ENCODE measurements around the gene ZDHHC11B. TPM values are rescaled to one million over a fixed set of nuclear protein-coding genes. Genes with fewer than 3 reads are reported as not detected.
"Not testable (repeated sequence)": the region's sequence is repeated elsewhere in the genome, so short reads cannot be mapped to it uniquely, and the experiment has no call there.

The ZDHHC11B gene
- polyA plus RNA-seq, 4 donors: 2.2 to 18.8 (median 9.5) TPM

GRCh38 chr5:815449-815848, 30.9 kb upstream of the ZDHHC11B start:
- H3K4me3 ChIP-seq (ENCODE audit: low read depth in 1 of 3, low read length in 3 of 3): no peak overlapping the region
- H3K27me3 ChIP-seq (ENCODE audit: control insufficient read depth in 3 of 3, insufficient read depth in 3 of 3, low read length in 3 of 3): peaks cover 0 to 2% (median 0%) of the 10 kb centered on the region in 3 donors
- peaks cover 0 to 22% (median 0%) of the 10 kb centered on the region in 3 donors for H3K36me3 ChIP-seq (ENCODE audit: control insufficient read depth in 3 of 3, insufficient read depth in 2 of 3, low read depth in 1 of 3, low read length in 3 of 3)
- peaks cover 0 to 8% of the 10 kb centered on the region in 2 donors for H3K9me3 ChIP-seq (ENCODE audit: control insufficient read depth in 2 of 2, insufficient read depth in 1 of 2, low read depth in 1 of 2, low read length in 1 of 2)
- FAIRE-seq (no peak), DNase-seq (no peak)
- 88 to 100% (median 98%) methylated on average over 1 to 3 of the region's 3 CpGs for WGBS, 3 donors
- no peak overlapping the region for H3K27ac ChIP-seq (ENCODE audit: low read depth in 1 of 3, low read length in 2 of 3)
- H3K4me1 ChIP-seq (ENCODE audit: control insufficient read depth in 3 of 3, insufficient read depth in 2 of 3, low read depth in 1 of 3, low read length in 2 of 3): peaks cover 0 to 9% (median 0%) of the 10 kb centered on the region in 3 donors

- not testable (repeated sequence) for FAIRE-seq; H3K9me3 ChIP-seq (ENCODE audit: control insufficient read depth in 2 of 2, insufficient read depth in 1 of 2, low read depth in 1 of 2, low read length in 1 of 2); H3K4me1 ChIP-seq (ENCODE audit: control insufficient read depth in 3 of 3, insufficient read depth in 2 of 3, low read depth in 1 of 3, low read length in 2 of 3); H3K4me3 ChIP-seq (ENCODE audit: low read depth in 1 of 3, low read length in 3 of 3); H3K27me3 ChIP-seq (ENCODE audit: control insufficient read depth in 3 of 3, insufficient read depth in 3 of 3, low read length in 3 of 3); DNase-seq; H3K27ac ChIP-seq (ENCODE audit: low read depth in 1 of 3, low read length in 2 of 3)
- peaks cover 0 to 11% (median 0%) of the 10 kb centered on the region in 3 donors for H3K36me3 ChIP-seq (ENCODE audit: control insufficient read depth in 3 of 3, insufficient read depth in 2 of 3, low read depth in 1 of 3, low read length in 3 of 3)
- 85 to 93% (median 93%) methylated on average over 2 to 5 of the region's 5 CpGs for WGBS, 3 donors
Measured at GRCh38 chr5:813575-813974, 29.0 kb upstream of the ZDHHC11B start.

- not testable (repeated sequence) for FAIRE-seq; H3K4me3 ChIP-seq (ENCODE audit: low read depth in 1 of 3, low read length in 3 of 3); H3K9me3 ChIP-seq (ENCODE audit: control insufficient read depth in 2 of 2, insufficient read depth in 1 of 2, low read depth in 1 of 2, low read length in 1 of 2); DNase-seq; H3K36me3 ChIP-seq (ENCODE audit: control insufficient read depth in 3 of 3, insufficient read depth in 2 of 3, low read depth in 1 of 3, low read length in 3 of 3); H3K27ac ChIP-seq (ENCODE audit: low read depth in 1 of 3, low read length in 2 of 3); H3K4me1 ChIP-seq (ENCODE audit: control insufficient read depth in 3 of 3, insufficient read depth in 2 of 3, low read depth in 1 of 3, low read length in 2 of 3); H3K27me3 ChIP-seq (ENCODE audit: control insufficient read depth in 3 of 3, insufficient read depth in 3 of 3, low read length in 3 of 3)
- 82 to 88% (median 83%) methylated on average over 3 to 8 of the region's 9 CpGs for WGBS, 3 donors
Measured at GRCh38 chr5:811384-811783, 26.9 kb upstream of the ZDHHC11B start.

GRCh38 chr5:807719-808514, 23.4 kb upstream of the ZDHHC11B start:
- not testable (repeated sequence) for FAIRE-seq; DNase-seq; H3K4me3 ChIP-seq (ENCODE audit: low read depth in 1 of 3, low read length in 3 of 3); H3K36me3 ChIP-seq (ENCODE audit: control insufficient read depth in 3 of 3, insufficient read depth in 2 of 3, low read depth in 1 of 3, low read length in 3 of 3); H3K4me1 ChIP-seq (ENCODE audit: control insufficient read depth in 3 of 3, insufficient read depth in 2 of 3, low read depth in 1 of 3, low read length in 2 of 3); H3K27ac ChIP-seq (ENCODE audit: low read depth in 1 of 3, low read length in 2 of 3); H3K27me3 ChIP-seq (ENCODE audit: control insufficient read depth in 3 of 3, insufficient read depth in 3 of 3, low read length in 3 of 3)
- H3K9me3 ChIP-seq (ENCODE audit: control insufficient read depth in 2 of 2, insufficient read depth in 1 of 2, low read depth in 1 of 2, low read length in 1 of 2): peaks cover 0 to 14% of the 10 kb centered on the region in 2 donors
- WGBS, 3 donors: 55 to 79% (median 74%) methylated on average over 3 to 7 of the region's 10 CpGs

- 72 to 86% (median 83%) methylated on average over 6 of the region's 6 CpGs for WGBS, 3 donors
- H3K9me3 ChIP-seq (ENCODE audit: control insufficient read depth in 2 of 2, insufficient read depth in 1 of 2, low read depth in 1 of 2, low read length in 1 of 2): peaks cover 0 to 17% of the 10 kb centered on the region in 2 donors
- no peak for FAIRE-seq
- no peaks in the 10 kb centered on the region for H3K36me3 ChIP-seq (ENCODE audit: control insufficient read depth in 3 of 3, insufficient read depth in 2 of 3, low read depth in 1 of 3, low read length in 3 of 3)
- H3K4me1 ChIP-seq (ENCODE audit: control insufficient read depth in 3 of 3, insufficient read depth in 2 of 3, low read depth in 1 of 3, low read length in 2 of 3): no peaks in the 10 kb centered on the region
- no peak overlapping the region for H3K4me3 ChIP-seq (ENCODE audit: low read depth in 1 of 3, low read length in 3 of 3)
- DNase-seq: no peak
- no peaks in the 10 kb centered on the region for H3K27me3 ChIP-seq (ENCODE audit: control insufficient read depth in 3 of 3, insufficient read depth in 3 of 3, low read length in 3 of 3)
- H3K27ac ChIP-seq (ENCODE audit: low read depth in 1 of 3, low read length in 2 of 3): peak overlapping the region in 1 of 3 donors; percentile 4
Measured at GRCh38 chr5:801472-801871, 16.9 kb upstream of the ZDHHC11B start.

- H3K36me3 ChIP-seq (ENCODE audit: control insufficient read depth in 3 of 3, insufficient read depth in 2 of 3, low read depth in 1 of 3, low read length in 3 of 3); H3K4me3 ChIP-seq (ENCODE audit: low read depth in 1 of 3, low read length in 3 of 3); H3K4me1 ChIP-seq (ENCODE audit: control insufficient read depth in 3 of 3, insufficient read depth in 2 of 3, low read depth in 1 of 3, low read length in 2 of 3); H3K27me3 ChIP-seq (ENCODE audit: control insufficient read depth in 3 of 3, insufficient read depth in 3 of 3, low read length in 3 of 3); DNase-seq; FAIRE-seq: not testable (repeated sequence)
- 29 to 56% (median 46%) methylated on average over 2 to 4 of the region's 4 CpGs for WGBS, 3 donors
- H3K9me3 ChIP-seq (ENCODE audit: control insufficient read depth in 2 of 2, insufficient read depth in 1 of 2, low read depth in 1 of 2, low read length in 1 of 2): peaks cover 0 to 17% of the 10 kb centered on the region in 2 donors
- peak overlapping the region in 1 of 3 donors; percentile 4 for H3K27ac ChIP-seq (ENCODE audit: low read depth in 1 of 3, low read length in 2 of 3)
Measured at GRCh38 chr5:801055-801454, 16.5 kb upstream of the ZDHHC11B start.

- not testable (repeated sequence) for H3K36me3 ChIP-seq (ENCODE audit: control insufficient read depth in 3 of 3, insufficient read depth in 2 of 3, low read depth in 1 of 3, low read length in 3 of 3); DNase-seq; H3K4me3 ChIP-seq (ENCODE audit: low read depth in 1 of 3, low read length in 3 of 3); H3K27me3 ChIP-seq (ENCODE audit: control insufficient read depth in 3 of 3, insufficient read depth in 3 of 3, low read length in 3 of 3); H3K27ac ChIP-seq (ENCODE audit: low read depth in 1 of 3, low read length in 2 of 3); H3K4me1 ChIP-seq (ENCODE audit: control insufficient read depth in 3 of 3, insufficient read depth in 2 of 3, low read depth in 1 of 3, low read length in 2 of 3); FAIRE-seq
- H3K9me3 ChIP-seq (ENCODE audit: control insufficient read depth in 2 of 2, insufficient read depth in 1 of 2, low read depth in 1 of 2, low read length in 1 of 2): peaks cover 0 to 15% of the 10 kb centered on the region in 2 donors
- 63 to 76% (median 67%) methylated on average over 5 to 6 of the region's 6 CpGs for WGBS, 3 donors
Measured at GRCh38 chr5:798505-799138, 14.1 kb upstream of the ZDHHC11B start.

- H3K4me1 ChIP-seq (ENCODE audit: control insufficient read depth in 3 of 3, insufficient read depth in 2 of 3, low read depth in 1 of 3, low read length in 2 of 3); H3K36me3 ChIP-seq (ENCODE audit: control insufficient read depth in 3 of 3, insufficient read depth in 2 of 3, low read depth in 1 of 3, low read length in 3 of 3); H3K27ac ChIP-seq (ENCODE audit: low read depth in 1 of 3, low read length in 2 of 3); DNase-seq; FAIRE-seq; H3K27me3 ChIP-seq (ENCODE audit: control insufficient read depth in 3 of 3, insufficient read depth in 3 of 3, low read length in 3 of 3); H3K4me3 ChIP-seq (ENCODE audit: low read depth in 1 of 3, low read length in 3 of 3): not testable (repeated sequence)
- WGBS, 3 donors: 81 to 90% (median 87%) methylated on average over 1 to 3 of the region's 4 CpGs
- H3K9me3 ChIP-seq (ENCODE audit: control insufficient read depth in 2 of 2, insufficient read depth in 1 of 2, low read depth in 1 of 2, low read length in 1 of 2): peaks cover 0 to 16% of the 10 kb centered on the region in 2 donors
Measured at GRCh38 chr5:797986-798385, 13.5 kb upstream of the ZDHHC11B start.
